Heart right ventricle (tissue), 16 donors: ENCODE results near the gene CES3. TPM values are rescaled to one million over a fixed set of nuclear protein-coding genes. Genes with fewer than 3 reads are reported as not detected.

ENCODE experiments used
- ATAC-seq, 8 donors: fragments of 200-7000 bp; cut with Tn5 transposase; one replicate each; pipeline ENCODE4 v1.9.1; 2020; ENCODE audit warnings: mild to moderate bottlenecking in 8 of 8, moderate library complexity in 8 of 8, moderate number of reproducible peaks in 1 of 8
- DNase-seq, 2 donors: peaks; one replicate each; pipeline ENCODE4 v3.0.0-alpha.2; 2020
- H3K27ac ChIP-seq, 10 donors: fragments of 200-600 bp; sonication (generic) in 2 of 10; one replicate each; pipeline versions ENCODE4 v1.5.0 to v1.8.0; 2020 to 2022; ENCODE audit warnings: mild to moderate bottlenecking in 3 of 10
- H3K27me3 ChIP-seq, 7 donors: fragments of 200-600 bp; one replicate each; pipeline ENCODE4 v1.8.0; 2021 to 2022; ENCODE audit warnings: mild to moderate bottlenecking in 2 of 7
- H3K36me3 ChIP-seq, 9 donors: fragments of 200-600 bp; sonication (generic) in 1 of 9; one replicate each; pipeline versions ENCODE4 v1.5.0 to v1.8.0; 2020 to 2022; ENCODE audit warnings: mild to moderate bottlenecking in 2 of 9
- H3K4me1 ChIP-seq, 9 donors: fragments of 200-600 bp; sonication (generic) in 1 of 9; one replicate each; pipeline versions ENCODE4 v1.5.0 to v1.8.0; 2020 to 2022; ENCODE audit warnings: mild to moderate bottlenecking in 4 of 9
- H3K4me3 ChIP-seq, 10 donors: fragments of 200-600 bp; sonication (generic) in 2 of 10; one replicate each; pipeline versions ENCODE4 v1.5.0 to v1.8.0; 2020 to 2022; ENCODE audit warnings: mild to moderate bottlenecking in 7 of 10, moderate library complexity in 2 of 10
- H3K9me3 ChIP-seq, 11 donors: fragments of 200-600 bp in 10 of 11; sonication (generic) in 2 of 11; one replicate each; pipeline versions ENCODE4 v1.5.0 to v1.8.0; 2013 to 2022; ENCODE audit warnings: mild to moderate bottlenecking in 2 of 11, control low read depth in 1 of 11, moderate library complexity in 1 of 11
- CTCF ChIP-seq, 9 donors: fragments of 200-600 bp; sonication (generic) in 2 of 9; IDR thresholded peaks; one replicate each; pipeline versions ENCODE4 v1.5.0 to v1.8.0; 2021 to 2022; ENCODE audit warnings: antibody characterized with exemption in 9 of 9, mild to moderate bottlenecking in 5 of 9, moderate library complexity in 1 of 9
- WGBS, 2 donors: extraction: QIAGEN DNeasy Blood & Tissue Kit; methylation state at CpG; one replicate each; pipeline ENCODE4 v1.1.7; 2013; ENCODE audit warnings: inconsistent platforms in 1 of 2; 5-methylcytosine and 5-hydroxymethylcytosine counted together
- intact Hi-C, 10 donors: fragments of 100-400 bp; cut with DNase I; formaldehyde crosslinking; loops; one replicate each; pipeline versions ENCODE4 v1.11.1 to v1.14.2; 2022
- polyA plus RNA-seq, 2 donors: library from polyadenylated mRNA; stranded (reverse); fragments of 200-250 nt; gene quantifications; one replicate each; pipeline ENCODE4 v1.2.3, GENCODE V29; 2013
- total RNA-seq, 10 donors: library from RNA; stranded (reverse); fragmentation: NEBNext Ultra II Directional in 3 of 10; extraction: Animal tissue kit (Norgen Biotek cat#: 25700) in 3 of 10; gene quantifications; one replicate each; pipeline versions ENCODE4 v1.2.1 to v1.2.4, GENCODE V29; 2021 to 2023
- donor health status: Arrhythmogenic right ventricular cardiomyopathy.
- donor health status: ischemic (EF 13 %, LVEDD 7.1; RV severe dilation, severe dysfunction).
- donor health status: healthy with polysubstance abuse.
- donor health status: DM: no; HTN: yes; CAD: no.
- donor health status: DM: no; HTN: no; CAD: no.
- donor health status: ischemic (EF 25% LVEDD 6.9; RV normal size, moderate dysfunction).
- donor health status: ischemic (EF 25% LVEDD 5.7; RV mildly dilated, moderate dysfunction).
- donor health status: healthy.
- donor health status: DM: yes; HTN: yes; CAD: no.
- donor health status: Ischemic cardiomyopathy.
- donor health status: ischemic (EF 35%, LVEDD 5.7; RV mildly dilated, moderate dysfunction).
- donor health status: nonischemic (EF 11% LVEDD 7.7; RV severe dilation, severe dysfunction).
- donor health status: DM: yes; HTN: yes; CAD: no.
- donor health status: PGD.
- donor health status: ischemic (EF 29% LVEDD 5.4; RV normal size, mild dysfunction).
- donor health status: nonischemic (EF 23%, LVEDD 6.1; RV moderate dilation, normal function).

The CES3 gene
- total and polyA plus RNA-seq, 12 donors: 0.07 to 2.8 (median 1.1) TPM

- intact Hi-C loops: no loop called here
- H3K27ac ChIP-seq: peak overlapping the region in 6 of 10 donors; percentile 73 to 97 (median 86)
- TF ChIP-seq CTCF (IDR thresholded peaks at IDR 0.05): no peak
- peaks cover 3 to 46% (median 24%) of the 10 kb centered on the region in 9 donors for H3K4me1 ChIP-seq
- ATAC-seq (no peak), DNase-seq (no peak)
- H3K4me3 ChIP-seq: no peak overlapping the region
- 81 to 87% methylated on average over 6 of the region's 6 CpGs for WGBS, 2 donors
- H3K27me3 ChIP-seq: peaks cover 0 to 30% (median 7%) of the 10 kb centered on the region in 7 donors
- H3K36me3 ChIP-seq: peaks cover 0 to 9% (median 0%) of the 10 kb centered on the region in 9 donors
- H3K9me3 ChIP-seq: no peaks in the 10 kb centered on the region
These were observed 42.7 kb upstream of the CES3 start for GRCh38 chr16:66918355-66918754.

GRCh38 chr16:66918803-66919568, 42.1 kb upstream of the CES3 start, which contains the start of gene CDH16:
Gene CDH16 (minus strand): TSS chr16:66918885. CDS start chr16:66918065, 820 bp downstream.
- Histone ChIP-seq H3K27me3 (peaks cover 0 to 36% (median 13%) of the 10 kb centered on the region in 7 donors), H3K36me3 (peaks cover 0 to 12% (median 0%) of the 10 kb centered on the region in 9 donors), H3K9me3 (no peaks in the 10 kb centered on the region), H3K4me1 (peaks cover 3 to 52% (median 24%) of the 10 kb centered on the region in 9 donors), H3K27ac (peak within 1 kb of the TSS; percentile 44 to 97 (median 84)), H3K4me3 (no peak within 1 kb of the TSS)
- ATAC-seq (peak in 6 of 8 donors; percentile 3 to 26 (median 10)), DNase-seq (no peak)
- no peak for TF ChIP-seq CTCF (IDR thresholded peaks at IDR 0.05)
- WGBS, 2 donors: 61 to 68% methylated on average over 7 of the region's 7 CpGs
- intact Hi-C loops: no loop called here

- H3K36me3 ChIP-seq: peaks cover 0 to 14% (median 0%) of the 10 kb centered on the region in 9 donors
- WGBS, 2 donors: 43 to 49% methylated on average over 5 of the region's 5 CpGs
- peaks cover 5 to 59% (median 24%) of the 10 kb centered on the region in 9 donors for H3K4me1 ChIP-seq
These were observed 41.3 kb upstream of the CES3 start for GRCh38 chr16:66919569-66920298.

More at GRCh38 chr16:66919569-66920298, 41.3 kb upstream of the CES3 start:
- no peak for DNase-seq
- intact Hi-C loops: no loop called here
- Histone ChIP-seq H3K27ac (peak overlapping the region; percentile 44 to 97 (median 84)), H3K9me3 (no peaks in the 10 kb centered on the region), H3K27me3 (peaks cover 0 to 44% (median 21%) of the 10 kb centered on the region in 7 donors), H3K4me3 (no peak overlapping the region)
- no peak for TF ChIP-seq CTCF (IDR thresholded peaks at IDR 0.05)
- ATAC-seq: peak in 5 of 8 donors; percentile 5 to 19 (median 7)
